HT1080 (cell line): ENCODE results near the gene FAM98B. TPM values are rescaled to one million over a fixed set of nuclear protein-coding genes. Genes with fewer than 3 reads are reported as not detected.

ENCODE experiments used
- DNase-seq: peaks from one replicate; pipeline ENCODE4 v3.0.0-alpha.2; 2015; ENCODE audit warnings: low read depth
- total RNA-seq: library from RNA; depleted of rRNA; stranded (reverse); fragments of >200 nt; shearing (Covaris generic); gene quantifications from 2 replicates; pipeline ENCODE4 v1.2.3, GENCODE V29; 2014

The FAM98B gene
- total RNA-seq, 1 experiment from 2014 or later = 14.0 TPM

DNA sequence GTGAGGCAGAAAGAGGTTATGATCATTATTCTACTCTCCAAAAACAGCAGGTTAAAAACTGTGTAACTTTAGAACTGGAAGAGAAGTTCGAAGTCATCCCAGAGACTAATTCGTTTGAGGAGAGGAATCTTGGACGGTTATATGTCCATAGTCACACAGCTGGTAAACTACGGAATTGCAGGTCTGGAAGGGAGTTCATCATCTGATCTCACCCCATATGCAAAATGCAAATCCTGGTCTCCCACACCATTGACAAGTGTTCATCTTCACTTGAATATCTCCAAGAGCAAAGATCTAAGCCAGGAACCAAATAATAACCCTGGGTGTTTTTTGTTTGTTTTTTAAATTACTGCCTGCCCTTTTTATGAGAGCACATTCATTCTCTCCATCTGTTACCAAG lies 53.1 kb downstream of the FAM98B start:
- DNase-seq = no peak

DNA sequence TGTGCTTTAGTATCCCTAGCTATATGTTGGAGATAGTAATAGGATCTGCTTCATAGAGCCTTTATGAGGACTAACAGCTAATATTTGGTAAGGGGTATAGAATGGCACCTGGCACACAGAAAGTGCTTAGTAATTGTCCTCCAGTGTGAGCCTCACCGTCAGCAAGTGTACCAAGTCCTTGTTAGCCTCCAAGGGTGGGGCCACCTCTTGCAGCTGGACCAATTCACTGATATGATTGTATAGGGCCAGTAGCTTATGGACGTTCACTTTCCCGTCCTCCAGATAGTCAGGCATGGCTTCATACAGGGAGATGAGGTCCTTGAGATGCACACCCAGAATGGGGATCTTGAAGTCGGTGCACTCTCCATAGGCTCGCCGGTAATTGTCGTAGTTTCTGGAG lies 53.6 kb downstream of the FAM98B start:
- no peak for DNase-seq

DNA sequence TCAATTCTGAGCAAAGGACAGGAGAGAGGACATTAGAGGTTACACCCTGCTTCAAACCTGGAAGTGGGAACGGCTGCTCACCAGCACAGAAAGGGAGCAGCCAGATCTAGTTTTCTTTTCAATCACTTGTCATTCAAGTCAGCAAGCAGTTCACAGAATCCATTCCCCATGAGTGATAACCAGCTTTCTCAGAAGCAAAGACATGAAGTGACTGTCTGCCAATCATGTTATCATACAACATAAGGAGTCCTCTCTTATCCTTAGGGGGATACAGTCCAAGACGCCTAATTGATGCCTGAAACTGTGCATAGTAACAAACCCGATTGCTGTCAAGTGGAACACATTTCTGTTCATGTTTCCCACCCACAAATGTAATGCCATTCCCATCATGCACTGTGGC lies 54.7 kb downstream of the FAM98B start:
- DNase-seq = no peak

- DNase-seq = no peak
Measured at GRCh38 chr15:38509152-38509551, 55.2 kb downstream of the FAM98B start.

GRCh38 chr15:38512901-38513300 lies 59.0 kb downstream of the FAM98B start:
- no peak for DNase-seq

DNA sequence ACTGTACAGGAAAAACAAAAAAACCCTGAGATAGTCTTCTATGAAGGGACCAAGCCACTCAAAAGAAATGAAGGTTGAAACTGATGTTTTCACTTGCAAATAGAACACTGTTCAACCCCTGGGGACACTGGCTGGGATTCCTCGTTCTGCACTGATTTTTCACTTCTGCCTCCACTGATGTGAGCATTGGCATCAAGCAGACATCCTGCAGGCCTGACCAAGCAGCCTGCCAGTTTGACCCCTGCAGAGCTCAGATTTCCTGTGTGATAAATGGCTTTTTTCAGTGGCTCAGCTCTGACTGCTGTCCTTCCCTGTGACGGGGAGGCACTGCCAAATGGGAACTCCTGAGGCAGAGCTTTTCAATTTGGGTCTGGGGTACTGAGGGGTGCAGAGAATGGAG lies 60.7 kb downstream of the FAM98B start:
- peak; percentile 16 for DNase-seq

- no peak for DNase-seq
Measured at GRCh38 chr15:38516626-38517025, 62.7 kb downstream of the FAM98B start.

DNA sequence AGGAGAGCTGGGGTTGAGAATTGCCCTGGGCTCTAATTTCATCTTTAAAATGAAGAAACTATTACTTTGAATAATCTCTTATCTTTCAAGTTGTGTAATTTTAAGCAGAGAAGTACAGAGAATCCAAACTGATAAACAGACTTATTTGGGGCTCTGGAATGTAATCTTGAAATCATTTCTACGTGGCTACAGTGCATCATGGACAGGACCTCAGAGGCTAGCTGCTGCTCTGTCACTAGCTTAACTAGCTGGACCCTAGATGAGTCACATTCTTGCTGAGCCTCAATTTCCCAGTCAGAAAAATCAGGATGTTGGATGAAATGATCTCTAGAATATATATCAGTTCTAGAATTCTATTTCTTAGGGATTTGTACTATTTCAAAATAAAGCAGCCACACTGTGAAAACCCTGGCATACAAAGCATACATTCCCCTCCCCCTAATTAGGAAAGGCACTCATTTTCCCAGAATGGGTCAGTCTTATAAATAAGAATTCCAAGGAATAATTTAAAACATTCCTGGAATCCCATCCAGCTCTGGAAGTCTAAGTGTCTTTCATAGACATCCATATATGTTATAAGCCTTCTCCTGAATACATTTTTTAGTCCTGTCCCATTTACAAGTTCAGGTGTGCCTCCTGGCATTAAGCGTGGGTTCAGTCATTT lies 63.5 kb downstream of the FAM98B start:
- DNase-seq = no peak

DNA sequence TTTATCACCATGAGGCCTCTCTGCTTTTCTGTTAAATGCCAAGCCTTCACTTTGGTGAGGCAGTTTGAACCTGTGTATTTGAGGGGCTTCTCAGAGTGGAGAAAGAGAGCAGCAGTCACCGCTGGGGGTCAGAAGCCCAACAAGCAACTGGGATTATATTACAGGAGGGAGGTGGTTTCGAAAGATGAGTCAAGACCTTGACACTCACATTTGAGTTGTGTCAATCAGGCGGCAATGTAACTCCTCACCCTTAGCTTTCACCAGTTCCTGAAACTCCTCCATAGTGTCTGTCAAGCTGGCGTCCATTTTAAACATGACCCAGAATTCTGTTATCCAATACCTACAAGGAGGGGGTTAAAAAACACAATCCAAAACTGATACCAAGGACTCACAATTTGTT lies 64.2 kb downstream of the FAM98B start:
- peak; percentile 34 for DNase-seq

- no peak for DNase-seq
Measured at GRCh38 chr15:38520035-38520434, 66.1 kb downstream of the FAM98B start.

DNA sequence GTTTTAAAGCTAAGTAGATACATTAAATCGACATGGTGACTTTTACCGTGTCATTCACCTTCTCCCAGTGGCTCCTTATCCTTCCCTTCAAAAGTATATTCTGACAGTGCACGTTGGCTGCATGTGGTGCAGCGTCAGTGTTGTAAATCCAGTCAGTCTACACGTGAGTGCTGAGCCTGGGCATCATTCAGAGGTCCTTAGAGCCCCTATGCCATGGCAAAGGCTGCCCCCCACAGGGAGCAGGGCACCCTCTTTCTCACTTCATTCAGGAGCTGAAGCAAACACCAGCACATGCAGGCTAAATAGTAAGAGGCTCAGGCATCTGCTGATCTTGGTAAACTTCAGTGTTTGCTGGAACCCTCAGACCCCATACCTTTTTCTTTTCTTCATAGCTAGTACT lies 67.4 kb downstream of the FAM98B start:
- DNase-seq = no peak

DNA sequence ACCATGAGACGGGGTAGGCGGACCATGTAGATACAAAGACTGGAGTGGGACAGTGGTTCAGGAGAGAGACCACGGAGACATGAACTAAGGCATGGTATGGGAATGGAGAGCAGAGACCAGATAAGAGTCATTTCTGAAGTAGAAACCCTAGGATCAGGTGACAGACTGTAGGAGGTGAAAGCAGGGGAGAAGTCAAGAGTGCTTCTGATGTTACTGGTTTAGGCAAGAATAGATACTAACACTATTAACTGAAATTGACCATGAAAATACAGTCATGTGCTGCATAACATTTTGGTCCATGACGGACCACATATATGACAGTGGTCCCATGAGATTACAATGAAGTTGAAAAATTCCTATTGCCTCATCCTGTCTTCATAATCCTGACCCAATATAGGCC lies 69.0 kb downstream of the FAM98B start:
- DNase-seq = no peak

DNA sequence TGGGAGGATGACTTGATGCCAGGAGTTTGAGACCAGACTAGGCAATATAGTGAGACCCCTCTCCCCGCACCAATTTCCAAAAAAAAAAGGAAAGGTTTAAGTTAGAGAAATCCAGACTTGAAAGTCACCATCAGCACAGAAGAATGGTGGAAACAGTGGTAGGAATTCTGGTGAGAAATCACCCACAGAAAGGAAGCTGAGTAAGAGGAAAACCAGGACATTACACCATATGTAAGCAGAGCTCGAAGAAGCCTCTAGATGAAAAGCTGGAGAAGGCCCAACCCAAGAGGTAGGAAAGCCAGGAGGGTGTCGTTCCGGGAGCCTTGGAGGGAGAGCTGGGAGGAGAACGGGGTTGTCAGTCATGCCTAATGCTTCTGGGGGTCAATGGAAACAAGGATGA lies 70.2 kb downstream of the FAM98B start:
- DNase-seq = peak; percentile 63

GRCh38 chr15:38525489-38525888 lies 71.6 kb downstream of the FAM98B start:
- DNase-seq = no peak

- no peak for DNase-seq
Measured at GRCh38 chr15:38526158-38526557, 72.2 kb downstream of the FAM98B start.

DNA sequence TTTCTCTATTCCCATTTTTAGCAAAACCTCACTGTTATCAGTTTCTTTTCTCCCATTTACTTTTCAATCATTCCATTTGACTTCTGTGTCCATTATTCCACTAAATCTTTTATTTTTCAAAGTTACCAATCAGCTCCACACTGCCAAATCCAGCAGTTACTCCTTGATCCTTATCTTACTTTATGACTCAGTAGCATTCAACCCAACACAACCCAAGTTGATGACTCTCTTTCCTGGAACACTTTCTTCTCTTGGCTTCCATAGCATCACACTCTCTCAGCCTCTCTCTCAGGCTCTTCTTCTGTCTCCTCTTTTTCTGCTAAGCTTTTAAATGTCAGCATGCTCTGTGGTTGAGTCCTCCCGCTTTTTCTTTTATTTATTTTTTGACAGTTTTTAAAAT lies 74.4 kb downstream of the FAM98B start:
- DNase-seq = peak; percentile 57

- DNase-seq = no peak
Measured at GRCh38 chr15:38530113-38530512, 76.2 kb downstream of the FAM98B start.

DNA sequence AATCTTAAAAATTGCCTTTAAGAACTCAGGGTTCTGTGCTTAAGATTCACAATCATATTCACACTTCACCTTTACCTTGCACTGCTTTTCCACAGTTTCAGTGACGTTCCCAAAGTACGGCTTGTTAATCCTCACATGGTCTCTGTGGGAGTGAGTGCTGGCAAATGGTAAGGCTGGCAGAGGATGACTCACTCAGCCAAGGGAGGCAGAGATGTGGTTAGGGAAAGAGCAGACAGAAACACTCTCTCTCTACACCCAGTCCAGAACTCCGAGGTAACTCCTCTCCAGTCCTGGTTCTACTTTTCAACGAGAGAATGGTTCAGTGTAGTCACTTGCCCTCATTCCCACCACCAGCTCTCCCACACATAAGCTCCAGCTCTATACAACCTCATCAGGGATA lies 77.6 kb downstream of the FAM98B start:
- peak; percentile 85 for DNase-seq

DNA sequence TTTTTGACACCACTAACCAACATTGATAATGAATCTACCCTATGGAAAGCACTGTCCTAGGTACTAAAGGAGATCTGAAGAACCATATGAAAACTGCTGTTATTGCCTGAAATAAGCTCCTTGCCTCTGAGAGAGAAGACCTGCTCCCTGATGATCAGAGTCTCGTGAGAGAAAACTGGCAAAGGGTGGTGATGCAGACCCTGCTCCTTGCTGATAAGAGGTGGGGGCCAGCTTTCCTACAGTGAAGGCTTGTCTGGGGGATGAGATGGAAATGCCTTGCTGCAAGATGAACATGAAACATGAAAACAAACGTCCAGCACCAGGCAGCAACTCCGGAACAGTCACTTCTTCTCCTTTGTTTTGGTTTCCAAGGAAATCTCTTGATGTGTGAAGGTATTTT lies 78.8 kb downstream of the FAM98B start:
- DNase-seq = no peak

GRCh38 chr15:38533416-38533915 lies 79.5 kb downstream of the FAM98B start:
- DNase-seq = no peak

DNA sequence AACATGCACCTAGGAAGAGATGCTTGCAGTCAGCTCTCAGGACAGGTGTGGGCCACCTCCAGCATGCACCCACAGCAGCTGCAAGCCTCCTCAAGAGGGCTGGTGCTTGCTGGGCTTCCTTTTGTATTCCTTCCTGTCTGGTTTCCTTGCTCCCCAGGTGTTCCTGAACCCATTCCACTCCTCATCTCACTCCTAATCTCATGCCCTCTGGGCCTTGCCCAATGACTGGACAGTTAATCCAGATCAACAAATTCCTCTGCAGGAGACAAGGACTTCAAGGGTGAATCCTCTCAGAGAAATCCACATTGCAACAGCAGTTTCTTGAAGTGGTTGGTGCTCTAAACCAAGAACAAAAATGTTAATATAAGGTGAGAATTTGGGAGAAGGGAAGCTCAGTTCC lies 80.0 kb downstream of the FAM98B start:
- DNase-seq = no peak

DNA sequence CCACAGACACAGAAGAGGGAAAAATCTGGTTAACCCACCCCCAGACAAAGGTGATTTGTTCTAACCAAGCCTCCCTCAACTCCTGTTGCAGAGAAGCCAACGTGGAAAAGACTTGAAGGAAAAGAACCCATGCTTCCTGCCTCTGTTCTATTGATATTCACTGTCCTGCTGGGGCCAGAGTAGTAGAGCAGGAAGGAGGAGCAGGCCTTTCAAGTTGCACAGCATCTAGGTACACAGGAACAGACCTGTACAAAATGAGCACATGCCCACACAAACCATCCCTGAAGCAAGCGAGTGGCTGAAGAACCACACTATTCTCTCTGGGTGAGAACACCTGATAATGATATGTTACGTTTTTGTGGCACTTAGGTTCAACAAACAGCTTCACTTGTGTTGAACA lies 80.8 kb downstream of the FAM98B start:
- no peak for DNase-seq

- DNase-seq = no peak
Measured at GRCh38 chr15:38535491-38536200, 81.7 kb downstream of the FAM98B start.
